IMR-90 (cell line): ENCODE data around the gene EGFR.

ENCODE experiments used
- BHLHE40 ChIP-seq: fragments of 150-350 bp; IDR thresholded peaks from 2 replicates; pipeline ENCODE4 v1.6.1; 2016; ENCODE audit warnings: mild to moderate bottlenecking, low read depth, low read length
- CEBPB ChIP-seq: IDR thresholded peaks from 2 replicates; pipeline ENCODE4 v1.6.1; 2012; ENCODE audit warnings: low read depth, low read length, improper control_type of control experiment
- MAZ ChIP-seq: IDR thresholded peaks from 2 replicates; pipeline ENCODE4 v1.6.1; 2012; ENCODE audit warnings: low read depth, mild to moderate bottlenecking, low read length, improper control_type of control experiment, moderate library complexity, borderline replicate concordance
- MXI1 ChIP-seq: IDR thresholded peaks from 2 replicates; pipeline ENCODE4 v1.6.1; 2012; ENCODE audit warnings: low read depth, mild to moderate bottlenecking, low read length, moderate library complexity, borderline replicate concordance
- POLR2A ChIP-seq: IDR thresholded peaks from 2 replicates; pipeline ENCODE4 v1.6.1; 2012; ENCODE audit warnings: mild to moderate bottlenecking, low read depth, low read length
- RAD21 ChIP-seq: IDR thresholded peaks from 2 replicates; pipeline ENCODE4 v1.6.1; 2012; ENCODE audit warnings: low read length, improper control_type of control experiment
- RCOR1 ChIP-seq: IDR thresholded peaks from 2 replicates; pipeline ENCODE4 v1.6.1; 2012; ENCODE audit warnings: mild to moderate bottlenecking, low read length, improper control_type of control experiment; ENCODE audit not compliant: insufficient replicate concordance
- RFX5 ChIP-seq: IDR thresholded peaks from 2 replicates; pipeline ENCODE4 v1.8.0; 2012; ENCODE audit warnings: low read depth, mild to moderate bottlenecking, low read length, moderate library complexity
- TF ChIP-seq, protein P1 (sequence below): conservative IDR thresholded peaks from 2 replicates; pipeline ENCODE4 v1.5.1; 2012; ENCODE audit warnings: mild to moderate bottlenecking, low read depth, low read length, improper control_type of control experiment
- TF ChIP-seq, protein P2 (sequence below): fragments of 150-350 bp; IDR thresholded peaks from 2 replicates; pipeline ENCODE4 v1.6.1; 2017; ENCODE audit warnings: mild to moderate bottlenecking, antibody characterized with exemption, low read length, low read depth

- TF ChIP-seq POLR2A (no peak), MXI1 (no peak), MAZ (no peak), RAD21 (no peak), CEBPB (no peak), RFX5 (no peak), RCOR1 (no peak), BHLHE40 (no peak)
- TF ChIP-seq, protein P1, sequence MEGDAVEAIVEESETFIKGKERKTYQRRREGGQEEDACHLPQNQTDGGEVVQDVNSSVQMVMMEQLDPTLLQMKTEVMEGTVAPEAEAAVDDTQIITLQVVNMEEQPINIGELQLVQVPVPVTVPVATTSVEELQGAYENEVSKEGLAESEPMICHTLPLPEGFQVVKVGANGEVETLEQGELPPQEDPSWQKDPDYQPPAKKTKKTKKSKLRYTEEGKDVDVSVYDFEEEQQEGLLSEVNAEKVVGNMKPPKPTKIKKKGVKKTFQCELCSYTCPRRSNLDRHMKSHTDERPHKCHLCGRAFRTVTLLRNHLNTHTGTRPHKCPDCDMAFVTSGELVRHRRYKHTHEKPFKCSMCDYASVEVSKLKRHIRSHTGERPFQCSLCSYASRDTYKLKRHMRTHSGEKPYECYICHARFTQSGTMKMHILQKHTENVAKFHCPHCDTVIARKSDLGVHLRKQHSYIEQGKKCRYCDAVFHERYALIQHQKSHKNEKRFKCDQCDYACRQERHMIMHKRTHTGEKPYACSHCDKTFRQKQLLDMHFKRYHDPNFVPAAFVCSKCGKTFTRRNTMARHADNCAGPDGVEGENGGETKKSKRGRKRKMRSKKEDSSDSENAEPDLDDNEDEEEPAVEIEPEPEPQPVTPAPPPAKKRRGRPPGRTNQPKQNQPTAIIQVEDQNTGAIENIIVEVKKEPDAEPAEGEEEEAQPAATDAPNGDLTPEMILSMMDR, result no peak
- TF ChIP-seq, protein P2, sequence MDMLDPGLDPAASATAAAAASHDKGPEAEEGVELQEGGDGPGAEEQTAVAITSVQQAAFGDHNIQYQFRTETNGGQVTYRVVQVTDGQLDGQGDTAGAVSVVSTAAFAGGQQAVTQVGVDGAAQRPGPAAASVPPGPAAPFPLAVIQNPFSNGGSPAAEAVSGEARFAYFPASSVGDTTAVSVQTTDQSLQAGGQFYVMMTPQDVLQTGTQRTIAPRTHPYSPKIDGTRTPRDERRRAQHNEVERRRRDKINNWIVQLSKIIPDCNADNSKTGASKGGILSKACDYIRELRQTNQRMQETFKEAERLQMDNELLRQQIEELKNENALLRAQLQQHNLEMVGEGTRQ, result no peak
Observed at GRCh38 chr7:55152516-55152915, 133.7 kb downstream of the EGFR start.
